Right hindlimb (tissue), 1 donor: ENCODE results near the gene DDX39B.

Experiments used
- DNase-seq: peaks from one replicate; pipeline ENCODE4 v3.0.0-alpha.2; 2018

Gene DDX39B

DNA sequence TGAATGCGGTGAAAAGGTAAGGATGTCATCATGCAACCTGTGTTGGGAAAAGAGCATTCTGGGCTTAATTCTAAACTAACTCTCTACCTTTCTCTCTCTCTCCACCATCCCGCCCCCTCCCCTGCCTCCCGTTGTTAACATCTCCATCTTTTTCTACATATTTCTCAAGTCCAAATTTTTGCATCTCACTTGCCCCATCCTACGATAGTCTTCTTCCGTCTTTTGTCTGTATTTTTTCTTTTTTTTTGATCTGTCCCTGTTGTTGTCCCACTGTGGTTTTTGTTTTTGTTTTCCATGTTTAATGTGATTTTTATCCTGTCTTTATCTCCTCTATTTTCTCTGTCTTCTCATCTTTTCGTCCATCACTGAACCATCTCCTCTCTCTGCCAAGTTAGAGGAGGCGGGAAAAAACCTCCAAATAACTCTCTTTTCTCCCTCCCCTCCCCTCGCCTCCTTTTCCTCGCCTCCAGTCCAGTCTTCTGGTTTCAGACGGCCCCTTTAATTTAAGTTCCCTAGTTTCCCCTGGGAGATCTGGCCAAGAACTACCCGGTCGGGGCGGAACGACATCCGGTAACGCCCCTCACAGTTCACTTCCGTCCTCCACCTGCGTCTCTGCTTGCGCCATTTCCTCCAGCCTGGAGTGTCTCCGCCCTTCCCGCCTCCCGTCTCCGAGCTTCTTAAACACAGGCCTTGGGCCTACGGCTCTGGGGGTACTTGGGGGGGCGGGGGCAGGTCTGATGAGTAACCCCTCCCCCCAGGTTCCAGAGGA, 5.3 kb upstream of the DDX39B start, which contains the start of gene NFKBIL1:
Gene NFKBIL1 (plus strand): TSS at position 651 of the 769 bp plus-strand sequence. CDS start 87 bp downstream, at position 738.
- DNase-seq: peak; percentile 98

DNA sequence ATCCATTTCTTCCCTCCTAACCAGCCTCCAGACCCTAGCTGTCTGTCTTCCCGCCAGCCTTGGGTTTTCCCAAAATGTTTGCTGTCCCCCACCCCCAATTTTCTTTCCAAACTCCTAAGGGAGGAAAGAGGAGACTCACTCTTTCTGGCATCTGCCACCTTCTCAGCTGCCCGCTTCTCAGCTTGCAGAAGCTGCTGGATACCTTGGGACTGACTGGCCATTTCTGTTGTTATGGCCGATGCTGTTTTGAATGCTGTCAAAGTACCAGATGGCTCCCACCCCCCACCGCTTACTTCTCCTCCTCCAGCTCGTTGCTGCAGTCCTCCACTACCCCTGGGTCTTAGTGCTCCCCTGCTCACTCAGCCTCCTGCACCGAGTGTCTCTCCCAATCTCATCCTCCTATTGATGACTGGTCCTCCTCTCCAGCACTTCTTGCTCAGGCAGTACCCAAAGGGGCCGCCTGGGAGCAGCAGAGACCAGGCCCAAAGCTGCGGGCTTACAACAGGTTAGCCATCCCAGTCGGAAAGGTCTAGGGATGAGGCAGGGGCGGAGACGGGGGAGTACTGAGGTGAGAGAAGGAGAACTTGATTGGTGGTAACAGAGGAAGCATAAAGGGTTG, 4.6 kb upstream of the DDX39B start, which contains the start of gene ATP6V1G2:
Gene ATP6V1G2 (minus strand): TSS at position 270 of the 619 bp plus-strand sequence. CDS start 49 bp downstream, at position 221.
- DNase-seq: peak; percentile 94

DNA sequence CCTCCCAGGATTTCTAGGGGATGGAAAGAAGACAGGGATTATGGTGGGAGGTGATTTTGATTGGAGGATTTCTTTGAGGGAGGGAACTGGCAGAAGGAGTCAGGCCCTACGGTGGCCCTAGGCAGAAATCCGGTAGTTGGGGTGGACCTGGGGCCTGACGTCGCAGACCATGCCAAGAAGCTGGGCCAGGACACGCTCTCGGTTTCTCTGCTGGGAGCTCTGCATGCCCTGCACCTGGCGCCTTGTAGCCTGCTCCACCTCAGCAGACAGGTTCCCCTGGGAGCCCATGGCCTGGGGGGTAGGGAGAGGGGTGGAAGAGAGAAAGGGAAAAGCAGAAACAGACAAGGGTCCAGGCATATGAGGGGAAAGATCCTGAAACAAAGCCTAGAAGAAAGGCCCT, 3.5 kb upstream of the DDX39B start:
- DNase-seq: no peak

DNA sequence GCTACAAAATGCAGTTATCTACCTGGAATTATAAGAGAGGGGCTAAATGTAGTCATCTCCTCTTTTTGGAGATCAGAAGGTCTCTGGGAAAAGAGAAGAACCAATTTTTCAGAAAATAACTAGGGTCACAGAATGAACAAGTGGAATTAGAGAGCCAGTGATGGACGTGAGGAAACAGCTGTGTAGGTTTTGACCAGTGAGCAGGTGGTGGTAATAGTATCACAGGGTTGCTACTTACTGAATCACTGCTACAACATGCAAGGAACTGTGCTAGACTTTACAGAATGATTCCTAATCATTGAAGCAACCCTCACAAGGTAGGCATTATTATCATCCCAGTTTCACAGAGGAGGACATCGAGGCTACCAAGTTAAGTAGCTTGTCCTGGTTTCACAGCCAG, 2.9 kb upstream of the DDX39B start:
- DNase-seq: no peak

DNA sequence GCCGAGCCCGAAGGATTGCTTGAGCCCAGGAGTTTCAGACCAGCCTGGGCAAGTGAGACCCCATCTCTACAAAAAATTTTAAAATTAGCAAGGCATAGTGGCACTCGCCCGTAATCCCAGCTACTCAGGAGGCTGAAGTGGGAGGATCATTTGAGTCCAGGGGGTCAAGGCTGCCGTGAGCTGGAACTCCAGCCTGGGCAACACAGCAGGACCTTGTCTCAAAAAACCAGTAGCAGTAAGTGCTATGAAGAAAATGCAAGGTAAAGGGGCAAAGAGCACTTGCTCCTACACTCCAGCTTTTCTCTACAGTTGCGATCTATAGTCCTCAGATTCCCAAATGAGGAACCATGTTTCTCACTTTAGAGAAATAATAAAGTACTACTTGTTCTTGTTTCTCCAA, 1.8 kb upstream of the DDX39B start:
- DNase-seq: no peak

DNA sequence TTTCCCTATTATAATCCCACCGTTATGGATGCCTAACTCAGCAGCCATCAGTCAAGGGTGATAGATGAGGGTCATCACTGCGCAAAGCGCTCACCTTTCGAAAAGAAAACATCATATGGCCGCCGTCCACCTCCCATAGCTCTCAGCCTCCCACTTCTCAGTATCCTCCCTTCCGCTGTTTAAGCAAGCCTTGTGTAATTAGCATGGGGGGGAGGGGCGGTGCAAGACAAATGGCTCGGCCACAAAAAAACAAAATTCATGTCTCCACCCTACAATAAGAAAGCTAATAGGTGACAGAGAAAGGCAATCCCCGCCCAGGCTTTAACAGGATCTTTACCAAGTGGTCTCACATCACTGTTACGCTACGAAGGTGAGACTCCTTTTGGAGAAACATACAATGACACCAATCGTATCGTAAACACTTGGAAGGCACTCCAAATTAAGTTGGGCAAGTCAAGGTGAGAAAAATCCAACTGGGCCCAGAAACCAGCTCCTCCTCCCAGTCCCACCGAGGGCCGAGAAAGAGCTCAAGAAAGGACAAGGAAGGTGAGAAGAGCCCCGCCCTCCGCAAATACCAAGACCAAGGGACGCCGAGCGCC, 645 bp downstream of the DDX39B start:
- DNase-seq: peak; percentile 46

DNA sequence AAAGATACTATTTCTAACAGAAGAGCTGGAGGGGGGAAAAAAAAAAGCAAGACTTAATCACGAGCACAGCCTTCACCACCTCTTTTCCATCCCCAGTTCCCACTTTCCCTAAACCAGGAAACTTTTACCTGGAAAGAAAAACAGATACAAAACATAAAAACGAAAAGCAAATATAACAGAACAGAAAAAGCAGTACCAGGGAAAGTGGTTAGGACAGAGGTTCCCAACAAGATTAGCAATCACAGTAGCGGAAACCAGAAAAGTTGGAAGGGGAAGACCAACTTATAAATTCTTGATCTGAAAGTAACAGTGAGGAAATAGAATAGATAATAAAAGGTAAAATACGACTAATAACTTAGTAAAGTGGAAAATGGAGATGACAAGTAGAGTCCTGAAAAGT, 1.2 kb downstream of the DDX39B start:
- DNase-seq: no peak

DNA sequence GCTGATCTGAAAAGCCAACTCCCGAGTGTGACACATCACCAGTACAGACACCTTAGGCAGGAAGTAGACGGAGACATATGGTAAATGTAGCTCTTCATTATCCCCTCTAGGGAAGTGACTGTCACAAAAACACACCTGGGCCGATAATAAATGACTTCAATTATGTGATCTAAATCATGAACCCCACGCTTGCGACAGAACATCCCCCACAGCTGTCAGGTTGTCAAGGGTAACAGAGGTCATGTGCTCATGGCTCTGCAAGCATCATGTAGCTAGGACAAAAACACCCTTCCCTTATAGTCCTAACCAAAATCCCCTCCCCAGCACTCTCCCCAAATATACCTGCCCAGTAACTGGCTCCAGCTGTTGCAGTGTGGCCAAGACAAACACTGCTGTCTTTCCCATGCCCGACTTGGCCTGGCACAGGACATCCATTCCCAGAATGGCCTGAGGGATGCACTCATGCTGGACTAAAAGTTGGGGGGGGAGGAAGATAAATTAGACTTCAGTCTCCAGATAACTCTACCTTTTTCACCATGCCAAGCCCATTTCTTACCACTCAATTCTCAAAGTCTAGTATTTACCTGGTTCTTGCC, 2.9 kb downstream of the DDX39B start:
- DNase-seq: no peak

DNA sequence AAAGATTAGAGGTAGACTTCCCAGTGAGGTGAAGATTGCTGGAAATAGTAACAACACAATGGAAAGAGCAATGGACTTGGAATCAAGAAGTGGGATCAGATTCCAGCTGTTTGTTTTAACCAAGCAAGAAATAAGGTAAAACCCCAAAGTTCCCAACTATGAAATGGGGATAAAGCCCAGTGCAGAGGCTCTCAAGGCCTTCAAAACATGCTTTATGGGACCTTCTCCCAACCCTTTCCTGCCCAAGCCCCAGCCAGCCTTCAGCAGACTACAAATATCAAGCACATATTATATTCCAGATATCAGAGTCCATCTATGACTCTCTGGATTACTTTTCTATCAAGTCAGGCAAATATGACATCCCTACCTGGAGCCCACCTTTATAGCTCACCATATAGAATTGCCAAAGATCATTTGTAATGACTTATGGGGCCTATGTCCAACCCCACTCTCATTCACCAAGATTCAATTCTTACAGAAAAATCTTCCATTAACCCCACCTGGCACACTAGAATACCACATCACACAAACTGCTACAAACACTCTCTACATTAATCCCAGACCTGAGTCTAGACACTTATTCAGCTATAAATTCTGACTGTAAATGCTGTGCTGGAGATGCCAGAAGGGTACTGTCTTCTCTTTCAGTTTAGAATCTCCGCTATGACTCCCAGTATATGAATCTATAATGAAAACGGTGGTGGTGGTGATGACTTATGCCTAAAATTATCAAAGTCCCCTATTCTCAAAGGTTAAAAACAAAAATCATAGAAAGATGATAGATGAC, 6.1 kb downstream of the DDX39B start:
- no peak for DNase-seq

DNA sequence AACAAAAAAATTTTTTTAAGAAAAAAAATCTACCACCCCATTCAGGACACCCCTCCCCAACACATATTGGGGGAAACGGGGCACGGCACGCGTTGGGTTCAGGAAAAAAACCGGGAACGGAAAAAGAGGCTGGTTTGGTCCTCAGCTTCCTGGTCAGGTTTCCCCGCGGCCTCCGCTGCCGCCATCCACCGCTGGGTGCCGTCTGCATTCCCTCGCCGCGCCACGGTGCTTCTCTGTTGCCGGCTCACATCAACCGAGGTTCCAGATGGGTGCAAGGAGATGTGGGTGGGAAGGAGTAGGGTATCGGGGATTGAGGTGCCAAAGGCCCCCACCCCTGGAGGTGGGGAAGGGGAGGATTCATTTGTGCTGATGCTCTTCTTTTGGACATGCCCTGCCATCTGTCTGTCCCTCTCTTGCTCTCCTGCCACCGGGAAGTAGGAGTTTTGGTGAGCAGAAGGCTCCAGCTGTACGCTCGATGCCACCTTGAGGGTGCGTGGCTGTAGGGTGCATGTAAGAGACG, 7.2 kb downstream of the DDX39B start:
- no peak for DNase-seq

DNA sequence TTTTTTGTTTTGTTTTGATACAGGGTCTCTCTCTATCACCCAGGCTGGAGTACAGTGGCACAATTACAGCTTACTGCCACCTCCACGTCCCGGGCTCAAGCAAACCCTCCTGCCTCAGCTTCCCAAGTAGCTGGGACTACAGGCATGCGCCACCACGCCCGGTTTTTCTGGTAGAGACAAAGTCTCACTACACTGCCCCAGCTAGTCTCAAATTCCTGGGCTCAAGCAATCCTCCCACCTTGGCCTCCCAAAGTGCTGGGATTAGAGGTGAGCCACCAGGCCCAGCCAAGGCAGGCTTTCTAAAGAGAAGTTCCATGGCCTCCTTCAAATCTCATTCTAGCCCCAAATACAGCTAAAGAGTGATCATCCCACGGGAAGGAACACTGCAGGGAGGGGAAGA, 7.8 kb downstream of the DDX39B start:
- no peak for DNase-seq

DNA sequence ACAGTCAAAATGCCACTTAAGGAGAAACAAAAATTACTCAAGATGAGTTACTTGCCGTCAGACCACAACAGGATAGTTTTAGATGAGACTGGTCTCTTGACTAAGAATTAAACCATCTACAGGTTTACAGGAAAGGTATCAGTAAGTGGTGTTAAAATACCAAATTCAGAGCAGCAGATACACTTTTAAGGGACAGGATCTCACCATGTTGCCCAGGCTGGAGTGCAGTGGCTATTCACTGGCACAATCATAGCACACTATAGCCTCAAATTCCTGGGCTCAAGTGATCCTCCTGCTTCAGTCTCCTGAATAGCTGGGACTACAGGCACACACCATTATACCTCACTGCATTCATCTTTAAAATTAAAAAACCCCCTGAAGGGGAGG, 8.4 kb downstream of the DDX39B start:
- no peak for DNase-seq

DNA sequence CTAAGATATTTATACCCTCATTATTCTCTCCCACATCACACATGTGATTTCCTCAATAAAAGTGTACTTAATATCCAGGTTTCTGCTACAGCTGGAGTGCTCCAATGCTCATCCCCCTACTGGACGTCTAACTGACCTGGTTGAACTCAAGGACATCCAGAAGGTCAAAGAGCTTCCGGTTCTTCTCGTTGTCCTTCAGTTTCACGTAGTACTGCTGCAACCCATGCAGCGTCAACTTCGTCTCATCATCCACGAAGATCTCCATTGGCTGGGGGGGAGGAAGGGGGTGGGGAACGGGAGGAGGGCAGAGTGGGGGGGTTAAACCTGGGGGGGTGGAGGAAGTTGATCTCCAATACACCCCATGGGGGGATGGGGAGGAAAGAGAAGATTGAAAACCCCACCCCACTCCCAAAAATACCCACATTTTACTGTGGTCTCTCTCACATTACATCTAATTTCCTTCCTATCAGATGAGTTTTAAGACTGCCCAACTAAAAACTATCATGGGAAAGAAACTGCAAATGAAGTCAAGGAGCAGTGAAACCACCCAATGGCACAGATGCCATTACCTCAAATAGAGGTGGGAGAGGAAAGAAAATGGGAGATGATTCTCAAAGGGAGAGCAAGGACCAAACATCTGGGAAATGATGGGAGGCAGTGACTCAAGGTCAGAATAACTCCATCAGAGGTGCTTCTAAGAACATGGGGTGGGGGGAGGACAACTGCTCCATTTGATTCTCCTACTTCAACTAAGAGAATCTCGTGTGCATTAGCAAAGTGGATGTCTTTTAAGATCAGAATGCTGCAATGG, 9.0 kb downstream of the DDX39B start:
- DNase-seq: no peak

DNA sequence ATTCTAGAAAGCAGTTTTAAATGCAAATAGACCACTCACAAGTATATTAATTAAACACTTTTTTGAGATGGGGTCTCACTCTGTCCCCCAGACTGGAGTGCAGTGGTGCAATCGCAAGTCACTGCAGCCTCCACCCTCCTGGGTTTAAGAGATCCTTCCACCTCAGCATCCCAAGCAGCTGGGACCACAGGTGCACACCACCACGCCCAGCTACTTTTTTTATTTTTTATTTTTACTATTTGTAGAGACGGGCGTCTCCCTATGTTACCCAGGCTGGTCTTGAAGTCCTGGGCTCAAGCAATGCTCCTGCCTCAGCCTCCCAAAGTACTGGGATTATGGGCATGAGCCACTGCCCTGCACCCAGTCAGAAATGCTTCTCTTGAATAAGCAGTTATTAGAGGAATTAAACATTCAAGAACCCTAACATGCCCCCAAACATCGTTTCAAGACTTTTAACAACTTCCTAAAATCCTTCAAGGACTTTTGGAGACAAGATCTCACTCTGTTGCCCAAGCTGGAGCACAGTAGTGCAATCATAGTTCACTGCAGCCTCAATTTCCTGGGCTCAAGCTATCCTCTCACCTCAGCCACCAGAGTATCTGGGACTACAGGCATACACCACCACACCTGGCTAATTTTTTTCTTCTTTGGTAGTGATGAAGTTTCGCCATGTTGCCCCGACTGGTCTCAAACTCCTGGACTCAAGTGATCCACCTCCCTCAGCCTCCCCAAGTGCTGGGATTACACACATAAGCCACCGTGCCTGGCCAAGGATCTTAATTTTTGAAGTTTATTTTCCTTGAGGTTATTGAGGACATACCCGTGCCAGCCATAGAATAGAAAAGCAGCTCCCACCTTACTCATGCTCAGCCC, 9.8 kb downstream of the DDX39B start:
- DNase-seq: no peak

DNA sequence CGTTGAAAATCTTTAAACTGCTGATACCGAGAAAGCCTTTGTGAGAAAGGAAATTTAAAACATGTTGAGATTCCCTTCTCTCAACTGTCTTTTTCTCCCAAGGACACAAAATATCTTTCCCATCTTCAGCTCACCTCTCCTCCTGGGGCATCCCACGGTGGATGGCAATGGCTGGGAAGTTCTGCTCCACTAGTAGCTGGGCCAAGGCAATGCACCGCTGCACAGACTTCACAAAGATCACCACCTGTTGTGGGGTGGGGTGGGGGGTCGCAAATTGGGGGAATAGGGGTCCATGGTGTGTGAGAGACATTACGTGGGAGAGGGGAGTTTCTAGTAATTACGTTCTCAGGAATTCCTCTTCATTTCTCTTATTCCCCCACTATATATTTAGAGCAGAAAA, 10.6 kb downstream of the DDX39B start:
- DNase-seq: no peak

DNA sequence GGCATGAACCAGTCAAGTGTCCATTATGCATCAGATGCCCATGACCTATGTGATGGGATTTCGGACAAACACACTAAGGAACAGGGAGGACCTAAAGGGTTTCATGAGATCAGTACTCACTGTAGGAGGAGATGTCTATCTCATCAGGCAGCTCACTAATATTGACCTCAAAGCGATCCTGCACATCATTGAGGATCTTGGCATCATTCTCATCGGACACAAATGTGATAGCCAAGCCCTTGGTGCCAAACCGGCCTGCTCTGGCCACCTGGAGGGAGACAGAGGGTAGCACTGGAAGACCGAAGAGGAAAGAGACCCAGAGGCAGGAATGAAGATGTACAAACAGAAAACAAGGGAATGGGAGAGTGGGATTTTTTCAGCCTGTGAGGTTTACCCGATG, 11.1 kb downstream of the DDX39B start:
- no peak for DNase-seq

DNA sequence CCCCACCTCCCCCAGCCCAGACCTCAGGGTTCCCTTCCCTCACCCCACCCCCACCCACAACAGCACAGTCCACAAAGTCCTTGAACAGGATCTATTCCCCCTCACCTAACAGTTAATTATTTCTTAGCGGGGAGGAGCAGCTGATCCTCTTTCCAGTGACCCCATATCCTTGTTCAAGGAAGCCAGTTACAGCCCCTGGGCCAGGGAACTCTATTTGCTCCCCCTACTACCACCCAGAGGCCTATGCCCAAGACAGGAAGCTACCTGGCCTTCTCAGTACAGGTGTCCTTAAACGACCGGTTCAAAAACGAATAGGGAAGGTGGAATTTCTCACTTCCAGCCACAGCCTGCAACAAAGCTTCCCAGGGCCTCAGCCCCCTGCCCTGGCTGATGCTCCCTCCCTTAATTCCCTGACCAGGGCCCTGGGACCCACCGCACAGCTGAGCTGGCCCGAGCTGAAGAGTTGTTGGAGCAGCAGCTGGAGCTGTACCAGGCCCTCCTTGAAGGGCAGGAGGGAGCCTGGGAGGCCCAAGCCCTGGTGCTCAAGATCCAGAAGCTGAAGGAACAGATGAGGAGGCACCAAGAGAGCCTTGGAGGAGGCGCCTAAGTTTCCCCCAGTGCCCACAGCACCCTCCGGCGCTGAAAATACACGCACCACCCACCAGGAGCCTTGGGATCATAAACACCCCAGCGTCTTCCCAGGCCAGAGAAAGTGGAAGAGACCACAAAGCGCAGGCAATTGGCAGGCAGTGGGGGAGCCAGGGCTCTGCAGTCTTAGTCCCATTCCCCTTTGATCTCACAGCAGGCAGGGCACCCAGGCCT, 12.3 kb downstream of the DDX39B start:
- DNase-seq: no peak

DNA sequence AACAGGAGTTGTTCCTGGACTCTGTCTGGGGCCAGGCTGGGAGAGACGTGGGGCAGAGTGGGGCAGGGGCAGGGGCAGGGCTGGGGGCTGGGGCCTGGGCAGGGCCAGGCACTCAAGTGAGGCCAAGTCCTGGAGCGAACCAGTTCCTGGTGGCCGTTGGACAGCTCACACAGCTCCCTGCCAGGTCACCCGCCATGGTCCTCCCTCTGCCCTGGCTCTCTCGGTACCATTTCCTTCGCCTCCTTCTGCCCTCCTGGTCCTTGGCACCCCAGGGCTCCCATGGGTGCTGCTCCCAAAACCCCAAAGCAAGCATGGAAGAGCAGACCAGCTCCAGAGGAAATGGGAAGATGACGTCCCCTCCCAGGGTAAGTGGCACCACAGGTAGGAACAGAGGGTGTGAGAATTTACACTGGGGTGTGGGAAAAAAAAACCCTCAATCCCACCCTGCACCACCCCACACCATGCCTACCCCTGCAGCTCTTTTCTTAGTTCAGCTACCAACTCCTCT, 12.9 kb downstream of the DDX39B start, which contains the start of gene MCCD1:
Gene MCCD1 (plus strand): TSS at position 142 of the 508 bp plus-strand sequence. CDS start 53 bp downstream, at position 195.
- DNase-seq: no peak

DNA sequence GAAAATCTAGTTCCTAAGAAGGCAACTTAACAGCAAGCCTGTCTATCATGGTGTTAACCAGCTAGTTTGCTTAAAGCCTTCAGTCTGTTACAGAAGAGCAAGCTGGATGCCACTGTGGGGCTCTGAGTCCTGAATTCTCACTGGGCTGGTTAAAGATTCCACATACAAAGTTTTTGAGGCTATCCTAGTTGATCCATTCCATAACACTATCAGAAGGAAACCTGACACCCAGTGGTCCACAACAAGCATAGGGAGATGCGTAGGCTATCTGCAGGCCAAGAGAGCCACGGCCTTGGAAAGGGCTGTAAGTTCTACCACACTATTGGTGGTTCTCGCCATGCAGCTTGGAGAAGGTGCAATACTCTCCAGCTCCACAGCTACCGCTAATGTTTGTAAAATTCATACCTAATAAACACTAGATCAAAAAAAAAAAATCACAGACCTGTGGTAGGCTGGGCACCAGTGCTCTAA, 13.5 kb downstream of the DDX39B start:
- DNase-seq: no peak
